SU-DHL-6 (cell line): Measurements from ENCODE around the gene TMEM8B.
A peak's percentile ranks its signal among the peaks of the same experiment; 100 is the strongest.
"Not testable (repeated sequence)": the region's sequence is repeated elsewhere in the genome, so short reads cannot be mapped to it uniquely, and the experiment has no call there.

Experiments
- H2AFZ ChIP-seq: fragments of 200-600 bp; sonication (generic); 2 replicates; pipeline ENCODE4 v1.6.1; 2014; ENCODE audit warnings: low read depth, mild to moderate bottlenecking, moderate library complexity, mixed read lengths, antibody characterized with exemption, low read length; ENCODE audit not compliant: severe bottlenecking
- H3F3A ChIP-seq: fragments of 200-600 bp; shearing (Covaris generic); 2 replicates; pipeline ENCODE4 v1.6.0; 2016; ENCODE audit warnings: antibody characterized with exemption, mild to moderate bottlenecking; ENCODE audit not compliant: insufficient read depth
- H3K27ac ChIP-seq: fragments of 200-600 bp; sonication (generic); 2 replicates; pipeline ENCODE4 v1.5.1; 2016; ENCODE audit warnings: low read depth, mild to moderate bottlenecking, low read length, moderate library complexity, mixed read lengths
- H3K27me3 ChIP-seq: fragments of 200-600 bp; sonication (generic), shearing (Covaris generic); 2 replicates; pipeline ENCODE4 v1.6.0; 2014; ENCODE audit warnings: mild to moderate bottlenecking, low read length
- H3K36me3 ChIP-seq: fragments of 200-600 bp; sonication (generic); 2 replicates; pipeline ENCODE4 v1.6.1; 2014; ENCODE audit warnings: mild to moderate bottlenecking, low read length, mixed read lengths
- H3K4me2 ChIP-seq: fragments of 300-600, 200-600 bp; shearing (Covaris generic), sonication (generic); 2 replicates; pipeline ENCODE4 v1.6.0; 2014; ENCODE audit warnings: low read length, low read depth, mild to moderate bottlenecking; ENCODE audit not compliant: poor library complexity, severe bottlenecking
- H3K4me3 ChIP-seq: fragments of 200-600 bp; sonication (generic); 2 replicates; pipeline ENCODE4 v1.5.1; 2014; ENCODE audit warnings: antibody characterized with exemption, low read length, mild to moderate bottlenecking, mixed read lengths; ENCODE audit not compliant: insufficient read depth, poor library complexity, severe bottlenecking
- H3K79me2 ChIP-seq: fragments of 200-600 bp; sonication (generic); 2 replicates; pipeline ENCODE4 v1.6.1; 2014; ENCODE audit warnings: mild to moderate bottlenecking, low read length, moderate library complexity; ENCODE audit not compliant: insufficient read depth
- H3K9ac ChIP-seq: fragments of 200-600 bp; sonication (generic); 2 replicates; pipeline ENCODE4 v1.7.0; 2014; ENCODE audit warnings: mild to moderate bottlenecking, low read length
- H3K9me2 ChIP-seq: fragments of 200-600 bp; sonication (generic); replicated peaks from 2 replicates; pipeline ENCODE4 v1.6.1; 2014; ENCODE audit warnings: low read length; ENCODE audit not compliant: insufficient read depth
- H3K9me3 ChIP-seq: fragments of 200-600 bp; sonication (generic); 2 replicates; pipeline ENCODE4 v1.6.1; 2014; ENCODE audit warnings: low read length, mixed read lengths; ENCODE audit not compliant: insufficient read depth
- H4K20me1 ChIP-seq: fragments of 200-600 bp; sonication (generic); 2 replicates; pipeline ENCODE4 v1.6.1; 2014; ENCODE audit warnings: low read depth, mild to moderate bottlenecking, antibody characterized with exemption, low read length, moderate library complexity, mixed read lengths
- CTCF ChIP-seq: fragments of 200-600 bp; sonication (generic); IDR thresholded peaks from one replicate; pipeline ENCODE4 v1.5.1; 2017; ENCODE audit warnings: antibody characterized with exemption, mild to moderate bottlenecking, low read length, moderate library complexity; ENCODE audit not compliant: insufficient read depth, poor library complexity, severe bottlenecking
- EZH2phosphoT487 ChIP-seq: fragments of 200-600 bp; sonication (generic), shearing (Covaris generic); conservative IDR thresholded peaks from 2 replicates; pipeline ENCODE4 v1.6.1; 2018; ENCODE audit warnings: mild to moderate bottlenecking, antibody characterized with exemption, low read length, moderate library complexity, mixed read lengths

TMEM8B gene

GRCh38 chr9:35910613-35911359 is 81.8 kb downstream of the TMEM8B start:
- no peaks in the 10 kb centered on the region for H4K20me1 ChIP-seq
- H3K4me2 ChIP-seq, result no peak overlapping the region
- H3K9me3 ChIP-seq, result no peaks in the 10 kb centered on the region; the same call in 1 of the 2 replicates
- no peak overlapping the region for H3K9ac ChIP-seq
- H3K36me3 ChIP-seq, result no peaks in the 10 kb centered on the region
- no peaks in the 10 kb centered on the region for H3K27me3 ChIP-seq
- no peak for TF ChIP-seq EZH2phosphoT487
- peak; percentile 52 for TF ChIP-seq CTCF
- no peak overlapping the region for H2AFZ ChIP-seq
- H3K27ac ChIP-seq, result no peak overlapping the region
- H3K9me2 ChIP-seq, result no peaks in the 10 kb centered on the region
- H3K79me2 ChIP-seq, result no peaks in the 10 kb centered on the region
- H3K4me3 ChIP-seq, result no peak overlapping the region
- no peaks in the 10 kb centered on the region for H3F3A ChIP-seq

- H2AFZ ChIP-seq, result no peak overlapping the region
- no peaks in the 10 kb centered on the region for H4K20me1 ChIP-seq
- no peaks in the 10 kb centered on the region for H3F3A ChIP-seq
- no peak for TF ChIP-seq EZH2phosphoT487
- no peak for TF ChIP-seq CTCF
- H3K4me2 ChIP-seq, result no peak overlapping the region
- H3K9me3 ChIP-seq, result no peaks in the 10 kb centered on the region; the same call in 1 of the 2 replicates
- no peak overlapping the region for H3K27ac ChIP-seq
- no peak overlapping the region for H3K4me3 ChIP-seq
- H3K9me2 ChIP-seq, result no peaks in the 10 kb centered on the region
- no peaks in the 10 kb centered on the region for H3K27me3 ChIP-seq
- H3K79me2 ChIP-seq, result no peaks in the 10 kb centered on the region
- H3K9ac ChIP-seq, result no peak overlapping the region
- H3K36me3 ChIP-seq, result no peaks in the 10 kb centered on the region
Observed at GRCh38 chr9:35911690-35912089, 82.7 kb downstream of the TMEM8B start.

DNA sequence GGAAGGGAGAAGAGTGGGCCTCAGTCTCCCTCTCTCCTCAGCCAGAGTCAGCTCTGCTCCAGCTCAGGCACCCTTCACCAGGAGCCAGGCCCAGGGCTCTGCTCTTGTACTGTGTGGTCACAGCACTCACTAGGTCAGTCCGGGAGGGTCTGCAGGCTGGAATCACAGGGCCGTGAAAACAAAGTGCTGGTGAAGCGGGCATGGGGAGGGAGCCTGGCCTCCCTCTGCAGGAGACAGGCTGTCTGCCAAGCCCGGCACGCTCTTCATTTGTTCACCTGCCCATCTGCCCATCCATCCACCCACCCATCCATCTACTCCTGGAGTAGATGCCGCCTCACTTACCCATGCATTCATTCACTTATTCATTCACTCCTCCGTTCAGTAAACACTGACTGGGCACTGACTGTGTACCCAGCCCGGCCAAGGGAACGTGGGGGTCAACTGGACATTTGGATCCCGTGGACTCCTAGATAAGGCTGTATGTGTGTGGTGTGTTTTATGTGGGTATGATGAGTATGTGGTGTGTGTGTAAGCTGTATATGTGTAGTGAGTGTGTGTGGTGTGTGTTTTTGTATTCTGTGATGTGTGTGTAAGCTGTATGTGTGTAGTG is 83.9 kb downstream of the TMEM8B start:
- no peaks in the 10 kb centered on the region for H3K36me3 ChIP-seq
- H3K9ac ChIP-seq, result no peak overlapping the region
- no peaks in the 10 kb centered on the region for H3K79me2 ChIP-seq
- H3K4me3 ChIP-seq, result no peak overlapping the region
- no peak overlapping the region for H3K27ac ChIP-seq
- H3K27me3 ChIP-seq, result no peaks in the 10 kb centered on the region
- no peak overlapping the region for H2AFZ ChIP-seq
- no peaks in the 10 kb centered on the region for H3K9me2 ChIP-seq
- H3F3A ChIP-seq, result no peaks in the 10 kb centered on the region
- no peak overlapping the region for H3K4me2 ChIP-seq
- H3K9me3 ChIP-seq, result no peaks in the 10 kb centered on the region; the same call in 1 of the 2 replicates
- TF ChIP-seq EZH2phosphoT487 (no peak), CTCF (no peak)
- H4K20me1 ChIP-seq, result no peaks in the 10 kb centered on the region

DNA sequence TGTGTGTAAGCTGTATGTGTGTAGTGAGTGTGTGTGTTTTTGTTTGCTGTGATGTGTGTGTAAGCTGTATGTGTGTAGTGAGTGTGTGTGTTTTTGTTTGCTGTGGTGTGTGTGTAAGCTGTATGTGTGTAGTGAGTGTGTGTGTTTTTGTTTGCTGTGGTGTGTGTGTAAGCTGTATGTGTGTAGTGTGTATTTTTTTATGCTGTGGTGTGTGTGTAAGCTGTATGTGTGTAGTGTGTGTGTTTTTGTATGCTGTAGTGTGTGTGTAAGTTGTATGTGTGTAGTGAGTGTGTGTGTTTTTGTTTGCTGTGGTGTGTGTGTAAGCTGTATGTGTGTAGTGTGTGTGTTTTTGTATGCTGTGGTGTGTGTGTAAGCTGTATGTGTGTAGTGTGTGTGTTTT is 84.4 kb downstream of the TMEM8B start:
- H3K27ac ChIP-seq, H3K79me2 ChIP-seq, H3K27me3 ChIP-seq, H3K4me2 ChIP-seq, H3K9ac ChIP-seq, H3K9me3 ChIP-seq, H3K9me2 ChIP-seq, H2AFZ ChIP-seq, H3K36me3 ChIP-seq, H3K4me3 ChIP-seq, H3F3A ChIP-seq, H4K20me1 ChIP-seq: not testable (repeated sequence)
